Right lobe of liver (tissue), 6 donors: Measurements from ENCODE around the gene ARGLU1. TPM values are rescaled to one million over a fixed set of nuclear protein-coding genes. Genes with fewer than 3 reads are reported as not detected.

Source experiments
- ATAC-seq, 4 donors: fragments of 200-7000 bp; cut with Tn5 transposase; one replicate each; pipeline ENCODE4 v1.9.1; 2020; ENCODE audit warnings: mild to moderate bottlenecking in 4 of 4, moderate library complexity in 4 of 4
- DNase-seq, 3 donors: peaks; one replicate each; pipeline ENCODE4 v3.0.0-alpha.2; 2020
- H3K27ac ChIP-seq, 3 donors: fragments of 200-600 bp; one replicate each; pipeline ENCODE4 v1.8.0; 2022
- H3K27me3 ChIP-seq, 2 donors: fragments of 200-600 bp; one replicate each; pipeline ENCODE4 v1.8.0; 2022
- H3K36me3 ChIP-seq, 4 donors: fragments of 200-600 bp; sonication (generic) in 1 of 4; one replicate each; pipeline versions ENCODE4 v1.5.1 to v1.8.0; 2017 to 2022; ENCODE audit warnings: control low read depth in 1 of 4
- H3K4me1 ChIP-seq, 4 donors: fragments of 200-600 bp; sonication (generic) in 1 of 4; one replicate each; pipeline versions ENCODE4 v1.5.1 to v1.8.0; 2017 to 2022; ENCODE audit warnings: control low read depth in 1 of 4
- H3K4me3 ChIP-seq, 3 donors: fragments of 200-600 bp; one replicate each; pipeline ENCODE4 v1.8.0; 2022
- H3K9me3 ChIP-seq, 4 donors: fragments of 200-600 bp; sonication (generic) in 1 of 4; one replicate each; pipeline versions ENCODE4 v1.5.1 to v1.8.0; 2017 to 2022; ENCODE audit warnings: control low read depth in 1 of 4
- POLR2A ChIP-seq: fragments of 450-650 bp; IDR thresholded peaks from one replicate; pipeline ENCODE4 v1.6.1; 2017; ENCODE audit warnings: antibody characterized with exemption, mild to moderate bottlenecking
- WGBS: methylation state at CpG from one replicate; pipeline ENCODE4 v1.1.6; 2018; ENCODE audit warnings: low coverage, low lambda C conversion rate; ENCODE audit not compliant: insufficient coverage; ENCODE audit errors: missing lambda C conversion rate; 5-methylcytosine and 5-hydroxymethylcytosine counted together
- intact Hi-C, 2 donors: fragments of 100-400 bp; cut with DNase I; formaldehyde crosslinking; loops; one replicate each; pipeline versions ENCODE4 v1.11.2 to v1.14.1; 2022
- total RNA-seq, 6 experiments: library from RNA; depleted of rRNA in 2 of 6; stranded (reverse); fragments of >200 nt in 2 of 6; fragmentation: NEBNext Ultra II Directional in 3 of 6; extraction: Animal tissue kit (Norgen Biotek cat#: 25700) in 3 of 6; gene quantifications; one replicate each; pipeline versions ENCODE4 v1.1.0 to v1.2.4, GENCODE V29; 2016 to 2023
- TF ChIP-seq, protein P1 (sequence below), 4 donors: fragments of 200-600 bp in 3 of 4; fragments of 450-650 bp in 1 of 4; IDR thresholded peaks; one replicate each; pipeline versions ENCODE4 v1.5.1 to v1.8.0; 2016 to 2022; ENCODE audit warnings: antibody characterized with exemption in 4 of 4, mild to moderate bottlenecking in 2 of 4
- donor health status: DM: no; HTN: yes; CAD: no.
- donor health status: DM: no; HTN: no; CAD: no.
- donor health status: DM: no; HTN: no; CAD: no.
- donor health status: DM: no; HTN: yes; CAD: no.
- donor health status: DM: no; HTN: yes; CAD: no.

Gene ARGLU1
- total RNA-seq, 6 experiments from 2014 or later, result 19.9 to 35.6 (median 32.0) TPM

- H3K27me3 ChIP-seq, result no peaks in the 10 kb centered on the region
- DNase-seq, result no peak
- no peak overlapping the region for H3K4me3 ChIP-seq
- intact Hi-C loops, result no loop called here
- H3K9me3 ChIP-seq, result no peaks in the 10 kb centered on the region
- no peak overlapping the region for H3K27ac ChIP-seq
- H3K36me3 ChIP-seq, result no peaks in the 10 kb centered on the region
- 64% methylated on average over 1 of the region's 1 CpG for WGBS
- no peak for TF ChIP-seq POLR2A
- TF ChIP-seq, protein P1, sequence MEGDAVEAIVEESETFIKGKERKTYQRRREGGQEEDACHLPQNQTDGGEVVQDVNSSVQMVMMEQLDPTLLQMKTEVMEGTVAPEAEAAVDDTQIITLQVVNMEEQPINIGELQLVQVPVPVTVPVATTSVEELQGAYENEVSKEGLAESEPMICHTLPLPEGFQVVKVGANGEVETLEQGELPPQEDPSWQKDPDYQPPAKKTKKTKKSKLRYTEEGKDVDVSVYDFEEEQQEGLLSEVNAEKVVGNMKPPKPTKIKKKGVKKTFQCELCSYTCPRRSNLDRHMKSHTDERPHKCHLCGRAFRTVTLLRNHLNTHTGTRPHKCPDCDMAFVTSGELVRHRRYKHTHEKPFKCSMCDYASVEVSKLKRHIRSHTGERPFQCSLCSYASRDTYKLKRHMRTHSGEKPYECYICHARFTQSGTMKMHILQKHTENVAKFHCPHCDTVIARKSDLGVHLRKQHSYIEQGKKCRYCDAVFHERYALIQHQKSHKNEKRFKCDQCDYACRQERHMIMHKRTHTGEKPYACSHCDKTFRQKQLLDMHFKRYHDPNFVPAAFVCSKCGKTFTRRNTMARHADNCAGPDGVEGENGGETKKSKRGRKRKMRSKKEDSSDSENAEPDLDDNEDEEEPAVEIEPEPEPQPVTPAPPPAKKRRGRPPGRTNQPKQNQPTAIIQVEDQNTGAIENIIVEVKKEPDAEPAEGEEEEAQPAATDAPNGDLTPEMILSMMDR (IDR thresholded peaks at IDR 0.05), result no peak
- peaks cover 0 to 1% (median 0%) of the 10 kb centered on the region in 4 donors for H3K4me1 ChIP-seq
- ATAC-seq, result no peak
These were observed 40.5 kb downstream of the ARGLU1 start for GRCh38 chr13:106527445-106527801.

DNA sequence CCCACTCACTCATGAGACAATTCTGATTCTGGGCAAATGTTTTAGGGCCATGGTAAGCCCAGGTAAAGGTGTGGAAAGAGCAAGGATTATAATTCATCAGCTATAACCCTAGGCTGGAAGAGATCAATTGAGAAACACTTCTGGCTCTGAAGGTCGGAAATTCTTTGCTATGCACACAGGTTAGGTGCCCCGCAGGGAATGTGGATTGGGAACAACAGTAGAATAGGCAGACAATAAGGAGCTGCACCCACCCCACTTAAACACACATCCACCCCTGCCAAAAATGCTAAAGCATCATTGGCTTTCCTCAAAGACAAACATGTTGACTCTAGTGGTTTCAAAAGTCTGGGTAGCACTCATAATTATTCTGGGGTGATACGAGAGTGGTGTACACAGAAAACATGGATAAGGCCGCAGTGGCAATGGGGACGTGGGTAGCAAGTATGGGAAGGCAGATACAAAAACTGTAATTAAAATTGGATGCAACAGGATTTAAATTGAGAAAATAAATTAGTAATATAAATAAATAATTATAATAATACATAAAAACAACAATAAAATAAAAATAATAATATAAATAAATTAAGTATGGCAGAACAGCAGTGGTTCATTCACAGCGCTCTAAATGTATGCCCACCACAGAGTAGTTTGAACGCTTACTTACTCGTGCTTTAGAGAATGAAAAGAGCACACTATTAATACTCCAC lies 41.0 kb downstream of the ARGLU1 start:
- Histone ChIP-seq H3K27me3 (no peaks in the 10 kb centered on the region), H3K36me3 (no peaks in the 10 kb centered on the region), H3K4me1 (no peaks in the 10 kb centered on the region), H3K9me3 (no peaks in the 10 kb centered on the region), H3K4me3 (no peak overlapping the region), H3K27ac (no peak overlapping the region)
- 63% methylated on average over 8 of the region's 8 CpGs for WGBS
- intact Hi-C loops, result no loop called here
- DNase-seq (no peak), ATAC-seq (no peak)
- TF ChIP-seq, protein P1 (IDR thresholded peaks at IDR 0.05), result no peak
- TF ChIP-seq POLR2A, result no peak

GRCh38 chr13:106525865-106526264 lies 42.1 kb downstream of the ARGLU1 start:
- Histone ChIP-seq H3K27ac (no peak overlapping the region), H3K4me3 (no peak overlapping the region), H3K9me3 (no peaks in the 10 kb centered on the region), H3K27me3 (no peaks in the 10 kb centered on the region), H3K4me1 (no peaks in the 10 kb centered on the region), H3K36me3 (no peaks in the 10 kb centered on the region)
- ATAC-seq (no peak), DNase-seq (no peak)
- intact Hi-C loops, result no loop called here
- 17% methylated on average over 1 of the region's 3 CpGs for WGBS
- TF ChIP-seq POLR2A, result no peak
- TF ChIP-seq, protein P1 (IDR thresholded peaks at IDR 0.05), result no peak

DNA sequence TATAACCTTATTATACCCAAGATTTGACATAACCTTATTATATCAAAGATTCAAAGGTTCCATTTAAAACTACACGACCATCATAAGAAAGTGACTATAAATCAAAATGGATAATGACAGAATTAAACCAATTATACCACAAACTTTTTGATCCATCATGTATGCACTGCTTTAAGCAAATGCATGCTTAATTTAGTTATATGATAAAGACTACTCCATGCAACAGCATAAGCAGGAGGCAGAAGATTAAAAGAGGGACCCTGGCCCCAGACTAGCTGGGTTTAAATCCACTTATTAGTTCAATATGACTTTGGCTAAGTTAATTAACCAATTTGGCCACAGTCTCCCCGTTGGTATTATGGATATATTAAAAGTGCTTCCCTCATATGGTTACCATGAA lies 43.8 kb downstream of the ARGLU1 start:
- Histone ChIP-seq H3K27me3 (no peaks in the 10 kb centered on the region), H3K9me3 (no peaks in the 10 kb centered on the region), H3K36me3 (no peaks in the 10 kb centered on the region), H3K4me3 (no peak overlapping the region), H3K4me1 (no peaks in the 10 kb centered on the region), H3K27ac (no peak overlapping the region)
- no peak for ATAC-seq
- DNase-seq, result no peak
- intact Hi-C loops, result no loop called here
- TF ChIP-seq POLR2A, result no peak
- TF ChIP-seq, protein P1 (IDR thresholded peaks at IDR 0.05), result no peak
- WGBS, result 21% methylated on average over 2 of the region's 2 CpGs
